GM12891 (cell line): ENCODE results near the gene HIBADH.

ENCODE experiments used
- DNase-seq: peaks from one replicate; pipeline ENCODE4 v3.0.0; 2011; ENCODE audit warnings: low spot score; ENCODE audit not compliant: insufficient read length
- FAIRE-seq: peaks from 2 replicates; lab custom pipeline; 2011; peaks lifted over from hg19 to GRCh38; lab: Jason Lieb, UNC
- PAX5 ChIP-seq: IDR thresholded peaks from 2 replicates; pipeline ENCODE4 v1.6.1; 2011; ENCODE audit warnings: low read length, moderate library complexity, mild to moderate bottlenecking; ENCODE audit not compliant: insufficient read depth, severe bottlenecking
- POLR2A ChIP-seq: IDR thresholded peaks from 2 replicates; pipeline ENCODE4 v1.6.1; 2011; ENCODE audit warnings: low read depth, low read length, control low read depth
- POLR2AphosphoS5 ChIP-seq: IDR thresholded peaks from 2 replicates; pipeline ENCODE4 v1.6.1; 2011; ENCODE audit warnings: low read depth, low read length, control low read depth
- POU2F2 ChIP-seq: IDR thresholded peaks from 2 replicates; pipeline ENCODE4 v1.6.1; 2011; ENCODE audit warnings: low read depth, mild to moderate bottlenecking, control low read depth, low read length, moderate library complexity
- SPI1 ChIP-seq: IDR thresholded peaks from 2 replicates; pipeline ENCODE4 v1.6.1; 2011; ENCODE audit warnings: low read depth, low read length, control low read depth
- TAF1 ChIP-seq: IDR thresholded peaks from 2 replicates; pipeline ENCODE4 v1.6.1; 2011; ENCODE audit warnings: low read depth, low read length, control low read depth

Gene HIBADH

DNA sequence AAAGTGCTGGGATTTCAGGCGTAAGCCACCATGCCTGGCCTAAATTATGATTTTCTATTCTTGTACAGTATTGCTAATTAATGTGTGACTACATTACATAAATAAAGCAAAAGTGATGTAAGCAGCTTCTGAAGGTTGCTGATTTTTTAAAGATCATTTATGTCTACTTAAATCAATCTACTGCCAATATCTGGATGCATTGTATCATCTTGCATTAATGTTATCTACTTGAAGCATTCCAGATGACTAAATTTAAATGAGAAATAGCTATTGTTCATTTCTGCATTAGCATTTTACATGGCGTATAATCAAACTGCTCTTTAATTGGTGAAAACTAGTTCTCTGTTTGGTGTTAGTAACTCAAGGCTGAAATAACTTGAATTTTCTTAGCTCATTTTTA is 37.1 kb upstream of the HIBADH start:
- no peak for FAIRE-seq
- DNase-seq = no peak
- TF ChIP-seq POLR2AphosphoS5 = no peak
- TF ChIP-seq POU2F2 = no peak
- no peak for TF ChIP-seq PAX5
- TF ChIP-seq TAF1 = no peak
- no peak for TF ChIP-seq POLR2A
- TF ChIP-seq SPI1 = no peak

DNA sequence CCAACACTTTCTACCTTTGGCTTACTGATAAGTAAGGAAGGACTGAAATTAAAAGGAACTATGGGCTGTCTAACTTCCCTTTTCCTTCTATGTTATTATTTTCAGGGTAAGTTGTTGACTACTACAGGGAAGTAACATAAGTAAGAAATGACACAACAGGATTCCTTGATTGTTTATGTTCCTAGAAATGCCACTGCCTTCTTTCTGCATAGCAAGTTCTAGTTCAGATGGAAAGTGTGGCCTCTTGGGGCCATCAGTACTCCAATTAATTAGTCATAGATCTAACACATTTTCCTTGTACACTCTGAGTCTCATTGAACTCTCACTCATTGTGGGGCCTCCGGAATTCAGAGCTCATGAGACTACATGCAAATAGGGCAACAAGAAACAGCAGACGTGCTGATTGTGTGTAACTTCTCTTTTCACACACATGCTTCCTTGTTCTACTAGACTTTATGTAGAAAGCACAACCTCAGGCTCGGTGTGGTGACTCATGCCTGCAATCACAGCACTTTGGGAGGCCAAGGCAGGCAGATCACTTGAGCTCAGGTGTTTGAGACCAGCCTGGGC is 35.3 kb upstream of the HIBADH start:
- peak; percentile 56 for FAIRE-seq
- peak; percentile 5 for DNase-seq
- TF ChIP-seq PAX5 (no peak), POU2F2 (peak; percentile 26; the same call in 1 of the 2 replicates)

DNA sequence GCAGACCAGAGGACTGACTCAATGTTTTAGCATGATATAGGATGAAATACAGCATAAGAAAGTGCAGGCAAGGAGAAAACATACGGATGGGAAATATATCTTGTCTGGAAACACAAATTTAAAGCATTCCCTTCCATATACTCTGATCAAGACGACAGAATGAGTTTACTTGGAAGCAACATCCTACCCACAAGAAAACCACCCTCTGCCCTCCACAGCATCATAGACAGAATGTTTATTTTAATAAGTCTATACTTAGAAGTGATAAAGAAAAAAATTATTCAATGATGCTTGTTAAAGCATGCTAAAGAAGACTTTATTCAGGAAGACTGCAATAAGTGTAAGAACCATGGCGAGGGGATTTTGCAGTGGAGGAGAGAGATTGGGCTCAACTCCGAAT is 32.4 kb upstream of the HIBADH start:
- FAIRE-seq = no peak
- no peak for DNase-seq
- TF ChIP-seq TAF1 = no peak
- no peak for TF ChIP-seq PAX5
- no peak for TF ChIP-seq POLR2AphosphoS5
- no peak for TF ChIP-seq SPI1
- TF ChIP-seq POLR2A = no peak

DNA sequence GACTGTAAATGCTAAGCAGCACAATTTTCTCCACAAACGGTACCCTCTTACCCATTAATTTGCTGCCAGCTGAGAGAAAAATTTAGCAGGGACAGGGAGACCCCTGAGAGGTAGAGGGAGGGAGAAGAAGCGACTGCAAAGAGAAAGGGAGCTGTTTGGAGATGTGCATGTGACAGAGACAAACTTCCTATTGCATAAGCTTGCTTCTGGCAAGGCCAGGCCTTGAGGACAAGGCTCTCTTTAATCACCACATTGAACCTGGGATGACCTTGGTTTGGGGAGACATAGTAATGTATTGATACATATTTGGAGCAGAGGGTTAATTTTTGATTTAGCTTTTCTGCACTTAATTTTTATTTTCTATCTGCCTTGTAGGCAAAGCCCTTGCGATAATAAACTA is 31.1 kb upstream of the HIBADH start:
- DNase-seq (no peak), FAIRE-seq (no peak)
- no peak for TF ChIP-seq PAX5
- no peak for TF ChIP-seq POU2F2
- no peak for TF ChIP-seq POLR2AphosphoS5
- no peak for TF ChIP-seq TAF1
- no peak for TF ChIP-seq SPI1
- no peak for TF ChIP-seq POLR2A

DNA sequence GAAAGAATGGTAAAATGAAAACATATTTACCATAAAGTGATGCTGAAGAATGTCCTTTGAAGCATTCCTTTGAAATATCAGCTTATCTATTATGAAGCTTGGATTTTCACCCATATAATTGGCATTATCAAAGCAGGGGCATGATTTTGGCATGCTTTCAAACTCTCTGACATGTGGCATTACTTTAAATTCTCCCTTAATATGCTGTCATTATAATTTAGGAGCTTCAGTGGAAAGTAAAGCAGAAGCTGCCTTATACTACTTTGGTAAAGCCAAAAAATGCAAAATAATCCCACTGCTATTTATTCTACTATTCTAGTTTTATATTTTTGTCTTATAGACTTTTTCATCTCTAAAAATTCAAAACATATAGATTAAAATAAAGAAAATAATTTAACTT is 28.0 kb upstream of the HIBADH start:
- TF ChIP-seq POLR2A = no peak

DNA sequence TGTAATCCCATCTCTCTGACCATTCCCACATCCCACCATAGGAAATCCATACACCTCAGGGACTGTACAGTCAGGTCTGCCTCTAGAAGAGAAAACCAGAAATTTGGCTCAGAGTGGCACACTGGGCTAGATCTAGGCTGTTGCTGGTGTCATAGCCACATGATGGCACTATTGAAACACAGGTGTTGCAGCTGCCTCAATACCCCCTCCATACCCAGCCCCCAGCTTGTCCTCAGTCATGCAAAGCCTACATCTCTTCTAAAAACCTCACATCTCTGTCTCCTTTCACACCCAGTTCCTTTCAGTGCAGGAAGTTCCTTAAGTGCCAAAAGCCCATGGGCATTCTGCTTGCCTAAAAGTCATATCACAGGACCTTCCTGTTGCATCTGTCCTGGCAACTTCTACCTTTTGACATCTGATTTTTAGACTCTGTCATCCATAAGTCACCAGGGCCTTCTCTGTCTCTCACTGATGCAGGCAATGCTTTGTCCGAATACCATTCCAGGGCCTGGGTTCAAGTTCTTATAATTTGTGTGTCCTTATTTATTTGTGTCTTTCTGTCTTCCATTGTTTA is 27.0 kb upstream of the HIBADH start:
- no peak for TF ChIP-seq TAF1
- TF ChIP-seq POU2F2 = no peak
- TF ChIP-seq POLR2A = no peak
- TF ChIP-seq SPI1 = no peak
- TF ChIP-seq PAX5 = no peak
- no peak for TF ChIP-seq POLR2AphosphoS5
- FAIRE-seq (peak; percentile 62), DNase-seq (peak; percentile 19)

More for the DNA sequence above, 28.0 kb upstream of the HIBADH start:
- no peak for FAIRE-seq
- no peak for DNase-seq

DNA sequence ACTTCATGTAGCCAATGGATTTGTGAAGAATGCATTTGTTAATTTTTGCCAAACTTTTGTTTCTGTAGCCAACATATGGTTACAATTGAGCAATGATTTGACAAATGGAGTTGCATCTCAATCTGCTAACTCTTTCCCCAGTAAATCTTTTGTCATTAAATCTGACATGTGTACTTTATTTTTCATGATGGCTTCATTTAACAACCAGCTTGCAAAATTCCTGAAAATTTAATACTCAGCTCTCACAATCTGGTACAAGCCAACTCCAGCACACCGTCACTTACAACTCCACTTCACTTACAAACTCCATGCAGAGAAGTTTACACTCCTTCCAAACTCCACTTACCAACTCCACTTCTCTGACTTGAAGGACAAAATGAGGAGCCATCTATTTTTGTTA is 26.5 kb upstream of the HIBADH start:
- DNase-seq (no peak), FAIRE-seq (no peak)
- TF ChIP-seq POU2F2 = no peak
- no peak for TF ChIP-seq POLR2A
- TF ChIP-seq POLR2AphosphoS5 = no peak
- no peak for TF ChIP-seq PAX5
- no peak for TF ChIP-seq SPI1
- TF ChIP-seq TAF1 = no peak

DNA sequence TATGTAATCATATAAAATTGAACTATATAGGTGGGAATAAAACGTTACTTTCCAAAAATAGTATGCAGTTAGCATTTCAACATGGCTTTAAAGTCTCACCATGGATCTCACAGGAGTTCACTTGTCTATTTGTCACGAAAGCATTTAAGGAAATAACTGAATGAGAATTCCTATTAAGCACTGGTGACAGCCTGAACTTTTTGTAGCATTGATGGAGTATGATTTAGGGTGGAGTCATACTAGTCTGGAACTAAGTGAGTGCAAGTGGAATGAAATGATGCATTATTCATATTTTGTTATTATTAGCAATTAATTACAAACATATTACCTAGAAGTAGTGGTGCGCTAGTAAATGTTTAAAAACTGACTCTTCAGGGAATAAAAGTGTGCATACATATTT is 26.0 kb upstream of the HIBADH start:
- TF ChIP-seq POU2F2 (no peak), POLR2A (no peak), SPI1 (no peak), PAX5 (no peak), POLR2AphosphoS5 (no peak), TAF1 (no peak)
- FAIRE-seq (no peak), DNase-seq (no peak)

DNA sequence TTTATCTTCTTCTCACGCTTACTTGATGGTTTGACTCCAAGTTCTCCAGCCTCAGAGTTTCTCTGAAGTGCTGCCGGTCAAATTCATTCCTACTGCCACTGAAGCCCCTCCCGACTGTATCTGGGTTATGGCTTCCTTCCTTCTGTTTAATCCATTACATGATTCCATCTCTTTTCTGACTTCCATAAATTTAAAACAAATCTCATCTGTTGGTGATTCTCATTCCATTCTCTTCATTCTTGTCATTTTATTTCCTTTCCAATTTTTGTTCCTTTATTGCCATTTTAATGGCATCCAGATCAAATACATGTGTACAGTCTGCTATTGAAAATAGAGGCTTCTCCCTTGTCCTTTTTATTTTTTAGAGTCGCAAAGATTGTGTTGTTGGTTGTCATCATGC is 25.4 kb upstream of the HIBADH start:
- DNase-seq = no peak
- no peak for TF ChIP-seq POU2F2
- TF ChIP-seq POLR2AphosphoS5 = no peak
- TF ChIP-seq POLR2A = no peak
- TF ChIP-seq PAX5 = no peak
- no peak for TF ChIP-seq TAF1
- TF ChIP-seq SPI1 = no peak
- FAIRE-seq = no peak

DNA sequence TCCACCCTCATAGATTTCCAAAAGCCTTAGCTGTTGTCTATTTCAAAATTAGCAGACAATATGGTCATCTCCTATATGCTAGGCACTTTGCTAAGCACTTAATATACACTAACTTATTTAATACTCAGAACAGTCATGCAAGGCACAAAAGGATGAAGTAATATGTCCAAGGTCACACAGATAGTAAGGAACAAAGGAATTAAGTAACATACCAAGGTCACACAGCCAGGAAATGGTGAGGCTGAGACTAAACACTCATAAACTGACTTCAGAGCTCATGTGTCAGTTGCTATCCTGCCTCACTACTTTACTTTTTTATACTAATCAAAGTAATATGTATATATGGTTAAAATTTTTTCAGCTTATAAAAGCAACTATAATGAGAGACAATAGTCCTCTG is 23.6 kb upstream of the HIBADH start:
- TF ChIP-seq POLR2A (no peak), POLR2AphosphoS5 (no peak), POU2F2 (no peak), SPI1 (no peak), TAF1 (no peak), PAX5 (no peak)
- DNase-seq (no peak), FAIRE-seq (no peak)

DNA sequence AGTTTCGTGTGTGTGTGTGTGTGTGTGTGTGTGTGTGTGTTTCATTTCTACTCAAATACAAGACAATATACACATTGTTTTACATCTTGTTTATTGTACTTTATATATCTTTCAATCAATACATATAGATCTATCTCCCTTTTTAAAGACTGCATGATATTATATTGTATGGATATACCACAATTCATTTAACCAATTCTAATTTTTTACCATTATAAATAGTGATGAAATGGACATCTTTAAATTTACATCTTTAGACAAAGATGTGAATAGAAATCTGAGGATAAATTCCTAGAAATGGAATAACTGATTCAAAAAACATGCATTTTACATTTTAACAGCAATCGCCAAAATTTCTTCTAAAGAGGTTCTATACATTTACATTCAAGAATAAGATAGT is 23.2 kb upstream of the HIBADH start:
- no peak for FAIRE-seq
- no peak for TF ChIP-seq POU2F2
- no peak for TF ChIP-seq POLR2A
- no peak for TF ChIP-seq TAF1
- no peak for TF ChIP-seq PAX5
- TF ChIP-seq SPI1 = no peak
- no peak for TF ChIP-seq POLR2AphosphoS5

More for the DNA sequence above, 23.2 kb upstream of the HIBADH start:
- no peak for DNase-seq
